B cell (primary cell): ENCODE results near the gene MRPS6. TPM values are rescaled to one million over a fixed set of nuclear protein-coding genes. Genes with fewer than 3 reads are reported as not detected.

Experiments used
- ATAC-seq: fragments of 200-7000 bp; cut with Tn5 transposase; one replicate; pipeline ENCODE4 v1.10.0; 2021; ENCODE audit warnings: low read depth, mild to moderate bottlenecking, moderate number of reproducible peaks, moderate library complexity
- CTCF ChIA-PET: fragments of 350-600 bp; sonication (Branson Sonifier 250); formaldehyde crosslinking; loops from one replicate; lab custom pipeline; 2021; ENCODE audit warnings: antibody characterized with exemption, inconsistent platforms; lab: Charles Lee
- POLR2A ChIA-PET: fragments of 350-600 bp; sonication (Branson Sonifier 250); formaldehyde crosslinking; loops from one replicate; lab custom pipeline; 2021; ENCODE audit warnings: antibody characterized with exemption; lab: Charles Lee
- DNase-seq: peaks from one replicate; pipeline ENCODE4 v3.0.0; 2013
- H2AFZ ChIP-seq: 2 replicates; pipeline ENCODE4 v1.6.1; 2012; ENCODE audit warnings: mild to moderate bottlenecking, low read depth, low read length; ENCODE audit not compliant: insufficient read depth, poor library complexity, severe bottlenecking
- H3K27ac ChIP-seq, 2 donors: 1 replicate in 1 of 2; 2 replicates in 1 of 2; pipeline ENCODE4 v1.5.1; 2012 to 2013; ENCODE audit warnings: low read length in 2 of 2, mild to moderate bottlenecking in 2 of 2, moderate library complexity in 1 of 2
- H3K27me3 ChIP-seq, 4 experiments: fragments of 200-600 bp in 1 of 4; sonication (generic) in 1 of 4; replicated peaks in 1 of 4; 1 replicate in 2 of 4; 2 replicates in 2 of 4; pipeline versions ENCODE4 v1.6.1 to v1.7.0; 2013 to 2016; ENCODE audit warnings: low read length in 3 of 4, mild to moderate bottlenecking in 2 of 4, mixed read lengths in 1 of 4, moderate library complexity in 1 of 4; ENCODE audit not compliant: insufficient read depth in 4 of 4, control insufficient read depth in 3 of 4; ENCODE audit errors: control extremely low read depth in 1 of 4
- H3K36me3 ChIP-seq, 2 experiments: replicated peaks in 1 of 2; 1 replicate in 1 of 2; 2 replicates in 1 of 2; pipeline versions ENCODE4 v1.6.1 to v1.7.1; 2013; ENCODE audit warnings: low read length in 1 of 2; ENCODE audit not compliant: insufficient read depth in 2 of 2, control insufficient read depth in 1 of 2; ENCODE audit errors: control extremely low read depth in 1 of 2, extremely low read depth in 1 of 2
- H3K4me1 ChIP-seq, 2 donors: fragments of 200-600 bp in 1 of 2; sonication (generic) in 1 of 2; 1 replicate in 1 of 2; 2 replicates in 1 of 2; pipeline versions ENCODE4 v1.5.1 to v1.6.1; 2013 to 2017; ENCODE audit warnings: low read length in 2 of 2; ENCODE audit not compliant: control insufficient read depth in 2 of 2, insufficient read depth in 2 of 2
- H3K4me2 ChIP-seq: replicated peaks from 2 replicates; pipeline ENCODE3; 2012; ENCODE audit warnings: mild to moderate bottlenecking, low read depth, low read length; ENCODE audit not compliant: poor library complexity, severe bottlenecking
- H3K4me3 ChIP-seq, 5 experiments: fragments of 200-600 bp in 1 of 5; sonication (generic) in 1 of 5; 1 replicate in 3 of 5; 2 replicates in 2 of 5; pipeline versions ENCODE4 v1.5.1 to v1.7.0; 2011 to 2016; ENCODE audit warnings: low read length in 4 of 5, mild to moderate bottlenecking in 4 of 5, low read depth in 2 of 5, control low read depth in 1 of 5, moderate library complexity in 1 of 5; ENCODE audit not compliant: insufficient read depth in 1 of 5; ENCODE audit errors: control extremely low read depth in 1 of 5, extremely low read depth in 1 of 5
- H3K79me2 ChIP-seq: fragments of 200-600 bp; sonication (generic); one replicate; pipeline ENCODE4 v1.6.0; 2016; ENCODE audit warnings: low read length; ENCODE audit not compliant: control insufficient read depth, insufficient read depth
- H3K9ac ChIP-seq: fragments of 200-600 bp; sonication (generic); 2 replicates; pipeline ENCODE4 v1.6.1; 2017; ENCODE audit warnings: mild to moderate bottlenecking, low read length, moderate library complexity
- H3K9me3 ChIP-seq, 3 donors: one replicate each; pipeline versions ENCODE4 v1.6.1 to v1.7.1; 2013; ENCODE audit warnings: low read length in 2 of 3; ENCODE audit not compliant: control insufficient read depth in 2 of 3, insufficient read depth in 1 of 3; ENCODE audit errors: control extremely low read depth in 1 of 3
- H4K20me1 ChIP-seq: 2 replicates; pipeline ENCODE4 v1.6.0; 2012; ENCODE audit warnings: mild to moderate bottlenecking, low read length; ENCODE audit not compliant: insufficient read depth, control insufficient read depth, poor library complexity, severe bottlenecking
- H3K27ac Mint-ChIP-seq: one replicate; pipeline ENCODE4 v1.8.0; 2021; ENCODE audit warnings: mixed read lengths
- H3K27me3 Mint-ChIP-seq: one replicate; pipeline ENCODE4 v1.8.0; 2021; ENCODE audit warnings: mixed read lengths
- H3K4me1 Mint-ChIP-seq: one replicate; pipeline ENCODE4 v1.8.0; 2021; ENCODE audit warnings: mixed read lengths
- H3K4me3 Mint-ChIP-seq: one replicate; pipeline ENCODE4 v1.8.0; 2021; ENCODE audit warnings: mixed read lengths
- H3K9me3 Mint-ChIP-seq: one replicate; pipeline ENCODE4 v1.8.0; 2022; ENCODE audit warnings: mixed read lengths; ENCODE audit not compliant: insufficient read depth
- EZH2 ChIP-seq: IDR thresholded peaks from 2 replicates; pipeline ENCODE4 v1.6.1; 2012; ENCODE audit warnings: borderline replicate concordance, low read depth, mild to moderate bottlenecking, moderate library complexity, low read length; ENCODE audit not compliant: insufficient read depth, poor library complexity, severe bottlenecking
- WGBS: methylation state at CpG from one replicate; pipeline ENCODE4 v1.1.5; 2013; ENCODE audit warnings: missing lambda C conversion rate; ENCODE audit not compliant: insufficient coverage; 5-methylcytosine and 5-hydroxymethylcytosine counted together
- intact Hi-C: fragments of 100-400 bp; cut with micrococcal nuclease; formaldehyde crosslinking; loops from one replicate; pipeline ENCODE4 v1.10.0; 2022
- polyA plus RNA-seq: library from polyadenylated mRNA; depleted of rRNA; stranded (reverse); fragments of >200 nt; gene quantifications from 2 replicates; pipeline ENCODE4 v1.2.3, GENCODE V29; 2012
- total RNA-seq, 2 donors: library from RNA; stranded (reverse); fragments of 120-200 nt in 1 of 2; gene quantifications; 1 replicate in 1 of 2; 2 replicates in 1 of 2; pipeline versions ENCODE4 v1.2.3 to v1.2.4, GENCODE V29; 2013 to 2022
- TF ChIP-seq, protein P1 (sequence below): fragments of 200-600 bp; IDR thresholded peaks from one replicate; pipeline ENCODE4 v1.8.0; 2022; ENCODE audit warnings: antibody characterized with exemption, mild to moderate bottlenecking

The MRPS6 gene
- total and polyA plus RNA-seq, 2 donors (not counting 1 experiment from before 2014, with no cell fraction given), result 15.7 to 37.9 TPM

DNA sequence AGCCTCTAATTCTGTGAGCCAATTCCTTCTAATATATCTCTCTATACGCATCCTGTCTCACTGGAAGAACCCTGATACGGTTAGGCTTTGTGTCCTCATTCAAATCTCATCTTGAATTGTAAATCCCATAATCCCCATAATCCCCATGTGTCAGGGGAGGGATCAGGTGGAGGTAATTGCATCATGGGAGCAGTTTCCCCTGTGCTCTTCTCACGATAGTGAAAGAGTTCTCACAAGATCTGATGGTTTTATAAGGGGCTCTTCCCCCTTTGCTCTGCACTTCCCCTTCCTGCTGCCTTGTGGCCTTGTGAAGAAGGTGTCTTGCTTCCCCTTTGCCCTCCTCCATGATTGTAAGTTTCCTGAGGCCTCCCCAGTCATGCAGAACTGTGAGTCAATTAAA, 116.1 kb downstream of the MRPS6 start:
- Mint-ChIP-seq H3K4me3 (no peak overlapping the region), H3K4me1 (no peaks in the 10 kb centered on the region), H3K27ac (no peak overlapping the region), H3K27me3 (no peaks in the 10 kb centered on the region), H3K9me3 (peaks cover 13% of the 10 kb centered on the region)
- ChIA-PET POLR2A (no interaction called here), CTCF (interaction anchor here (0.6 kb wide), 1 partner anchor 22 kb away, joined by 3 read pairs; no protein-coding TSS in a partner anchor)
- Histone ChIP-seq H2AFZ (no peak overlapping the region), H3K9ac (no peak overlapping the region), H3K36me3 (no peaks in the 10 kb centered on the region), H3K79me2 (no peaks in the 10 kb centered on the region), H4K20me1 (no peaks in the 10 kb centered on the region), H3K9me3 (peaks cover 0 to 26% (median 18%) of the 10 kb centered on the region in 3 donors), H3K4me1 (no peaks in the 10 kb centered on the region), H3K27me3 (no peaks in the 10 kb centered on the region), H3K4me3 (no peak overlapping the region), H3K27ac (no peak overlapping the region), H3K4me2 (no peak overlapping the region)
- DNase-seq, result no peak
- TF ChIP-seq EZH2, result no peak
- TF ChIP-seq, protein P1, sequence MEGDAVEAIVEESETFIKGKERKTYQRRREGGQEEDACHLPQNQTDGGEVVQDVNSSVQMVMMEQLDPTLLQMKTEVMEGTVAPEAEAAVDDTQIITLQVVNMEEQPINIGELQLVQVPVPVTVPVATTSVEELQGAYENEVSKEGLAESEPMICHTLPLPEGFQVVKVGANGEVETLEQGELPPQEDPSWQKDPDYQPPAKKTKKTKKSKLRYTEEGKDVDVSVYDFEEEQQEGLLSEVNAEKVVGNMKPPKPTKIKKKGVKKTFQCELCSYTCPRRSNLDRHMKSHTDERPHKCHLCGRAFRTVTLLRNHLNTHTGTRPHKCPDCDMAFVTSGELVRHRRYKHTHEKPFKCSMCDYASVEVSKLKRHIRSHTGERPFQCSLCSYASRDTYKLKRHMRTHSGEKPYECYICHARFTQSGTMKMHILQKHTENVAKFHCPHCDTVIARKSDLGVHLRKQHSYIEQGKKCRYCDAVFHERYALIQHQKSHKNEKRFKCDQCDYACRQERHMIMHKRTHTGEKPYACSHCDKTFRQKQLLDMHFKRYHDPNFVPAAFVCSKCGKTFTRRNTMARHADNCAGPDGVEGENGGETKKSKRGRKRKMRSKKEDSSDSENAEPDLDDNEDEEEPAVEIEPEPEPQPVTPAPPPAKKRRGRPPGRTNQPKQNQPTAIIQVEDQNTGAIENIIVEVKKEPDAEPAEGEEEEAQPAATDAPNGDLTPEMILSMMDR, result no peak
- intact Hi-C loops, result no loop called here
- 0% methylated on average over 1 of the region's 3 CpGs for WGBS
- no peak for ATAC-seq

DNA sequence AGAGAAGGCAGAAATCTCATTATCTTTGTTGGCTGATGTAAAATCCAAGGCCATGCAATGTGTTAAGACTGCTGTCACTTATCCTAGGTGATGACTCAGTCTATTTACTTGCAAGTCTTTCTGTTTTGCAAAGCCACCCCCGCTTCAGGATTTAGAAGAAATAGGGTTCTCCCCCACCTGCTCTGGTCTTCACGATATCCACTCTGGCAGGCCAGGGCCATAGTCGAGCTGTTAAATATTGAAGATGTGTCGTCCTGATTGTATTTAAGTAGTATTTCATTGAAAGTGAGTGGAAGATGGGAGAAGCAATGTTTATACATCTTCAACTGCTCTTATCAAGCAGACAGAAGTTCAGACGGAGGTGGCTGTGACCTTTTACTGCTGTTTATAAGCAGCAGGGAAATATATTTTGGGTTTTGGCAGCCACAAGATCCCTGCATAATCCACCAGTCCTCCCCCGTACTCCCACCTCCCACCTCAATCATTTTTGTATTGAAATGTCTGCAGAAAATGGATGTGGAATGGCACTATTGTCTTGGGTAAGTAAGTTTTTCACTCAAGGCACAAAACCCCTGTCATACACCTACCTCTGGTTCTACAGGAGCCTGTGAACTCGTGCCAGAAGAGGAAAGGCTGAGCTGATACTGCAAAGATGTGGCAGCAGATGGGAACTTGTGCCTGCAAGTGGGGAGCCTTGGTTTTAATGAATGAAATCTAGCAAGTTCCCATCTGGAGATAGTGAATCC, 117.4 kb downstream of the MRPS6 start:
- no peak overlapping the region for H3K27ac ChIP-seq

More for the DNA sequence above, 117.4 kb downstream of the MRPS6 start:
- H3K9ac ChIP-seq, result no peak overlapping the region
- H3K79me2 ChIP-seq, result no peaks in the 10 kb centered on the region
- DNase-seq, result no peak
- no peak for ATAC-seq
- POLR2A ChIA-PET, result no interaction called here
- H3K27ac Mint-ChIP-seq, result no peak overlapping the region
- no peaks in the 10 kb centered on the region for H3K27me3 ChIP-seq
- peaks cover 0 to 26% (median 18%) of the 10 kb centered on the region in 3 donors for H3K9me3 ChIP-seq
- no peaks in the 10 kb centered on the region for H4K20me1 ChIP-seq
- WGBS, result 100% methylated on average over 2 of the region's 7 CpGs
- no peak overlapping the region for H2AFZ ChIP-seq
- no peaks in the 10 kb centered on the region for H3K4me1 ChIP-seq
- no peak overlapping the region for H3K4me3 ChIP-seq
- peaks cover 13% of the 10 kb centered on the region for H3K9me3 Mint-ChIP-seq
- CTCF ChIA-PET, result no interaction called here
- TF ChIP-seq, protein P1, result no peak
- TF ChIP-seq EZH2, result no peak
- no peak overlapping the region for H3K4me2 ChIP-seq
- H3K4me1 Mint-ChIP-seq, result no peaks in the 10 kb centered on the region
- no peaks in the 10 kb centered on the region for H3K27me3 Mint-ChIP-seq
- H3K36me3 ChIP-seq, result no peaks in the 10 kb centered on the region
- H3K4me3 Mint-ChIP-seq, result no peak overlapping the region
- intact Hi-C loops, result no loop called here
